Hypothalamus (tissue), 51 donors: ENCODE measurements around the gene SPPL2C.

Experiments
- DNase-seq, 51 donors: peaks; one replicate each; lab custom pipeline; 2025; lab: John Stamatoyannopoulos, UW

SPPL2C gene

DNA sequence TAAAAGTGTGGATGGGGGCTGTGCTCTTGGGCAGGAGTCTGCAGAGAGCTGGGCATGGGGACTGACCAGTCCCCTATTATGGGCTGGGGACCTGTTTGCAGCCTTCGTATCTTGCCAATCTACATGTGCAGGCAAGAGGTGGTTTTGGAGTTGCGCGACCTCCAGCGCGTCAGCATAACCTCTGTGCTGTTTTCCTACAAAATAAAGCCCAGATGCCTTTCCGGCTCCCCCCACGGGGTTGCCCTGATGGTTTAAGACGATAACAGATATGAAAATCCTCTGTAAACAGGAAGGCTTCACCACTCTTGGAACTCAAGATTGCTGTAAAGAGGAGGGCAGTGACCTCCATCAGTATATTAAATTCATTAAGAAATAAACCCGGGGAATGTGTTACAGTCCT is 16.5 kb upstream of the SPPL2C start:
- DNase-seq: no peak

DNA sequence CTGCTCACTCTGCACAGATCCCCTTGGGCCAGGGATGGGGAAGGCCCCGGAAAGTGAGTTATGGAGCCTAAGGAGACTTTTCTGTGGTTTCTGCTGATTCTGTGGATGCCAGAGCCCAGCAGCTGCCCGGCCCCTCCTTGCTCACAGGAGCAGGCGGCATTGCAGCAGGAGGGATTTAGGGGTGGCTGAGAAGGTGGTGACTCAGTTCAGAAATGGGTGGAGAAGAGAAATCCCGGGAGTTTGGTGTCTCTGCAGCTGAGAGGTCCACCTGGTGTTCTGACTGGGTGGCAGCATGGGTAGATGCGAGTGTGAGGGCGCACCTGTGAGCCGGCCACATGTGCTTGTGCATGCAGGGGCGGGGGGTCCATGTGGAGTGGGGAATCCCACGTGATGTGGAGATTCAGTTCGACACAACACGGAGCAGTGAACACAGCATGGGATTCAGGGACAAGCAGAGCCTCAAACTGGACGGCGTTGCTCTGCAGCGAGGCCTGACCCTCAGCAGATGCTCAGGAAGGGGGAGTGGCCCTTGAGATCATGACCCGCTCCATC is 16.0 kb upstream of the SPPL2C start:
- DNase-seq: peak in 2 of 51 donors; percentile 10

DNA sequence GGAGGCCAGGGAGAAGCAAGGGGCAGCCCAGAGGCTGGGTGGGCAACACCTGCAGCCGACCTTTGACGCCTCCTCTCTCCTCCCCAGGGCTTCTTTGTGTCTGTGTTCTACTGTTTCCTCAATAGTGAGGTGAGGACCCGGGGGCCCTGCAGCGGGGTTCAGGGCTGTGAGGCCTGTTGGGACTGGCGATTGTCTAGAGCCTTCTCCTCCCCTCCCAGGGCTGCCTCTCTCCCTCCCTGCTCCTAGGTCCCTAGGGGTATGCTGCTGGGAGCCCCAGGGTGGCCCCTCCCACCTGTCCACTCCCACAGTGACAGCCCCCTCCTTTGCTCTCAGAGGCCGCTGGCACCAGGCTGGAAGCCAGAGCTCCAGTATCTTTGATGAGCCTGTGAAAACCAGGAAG is 10.8 kb upstream of the SPPL2C start:
- no peak for DNase-seq

DNA sequence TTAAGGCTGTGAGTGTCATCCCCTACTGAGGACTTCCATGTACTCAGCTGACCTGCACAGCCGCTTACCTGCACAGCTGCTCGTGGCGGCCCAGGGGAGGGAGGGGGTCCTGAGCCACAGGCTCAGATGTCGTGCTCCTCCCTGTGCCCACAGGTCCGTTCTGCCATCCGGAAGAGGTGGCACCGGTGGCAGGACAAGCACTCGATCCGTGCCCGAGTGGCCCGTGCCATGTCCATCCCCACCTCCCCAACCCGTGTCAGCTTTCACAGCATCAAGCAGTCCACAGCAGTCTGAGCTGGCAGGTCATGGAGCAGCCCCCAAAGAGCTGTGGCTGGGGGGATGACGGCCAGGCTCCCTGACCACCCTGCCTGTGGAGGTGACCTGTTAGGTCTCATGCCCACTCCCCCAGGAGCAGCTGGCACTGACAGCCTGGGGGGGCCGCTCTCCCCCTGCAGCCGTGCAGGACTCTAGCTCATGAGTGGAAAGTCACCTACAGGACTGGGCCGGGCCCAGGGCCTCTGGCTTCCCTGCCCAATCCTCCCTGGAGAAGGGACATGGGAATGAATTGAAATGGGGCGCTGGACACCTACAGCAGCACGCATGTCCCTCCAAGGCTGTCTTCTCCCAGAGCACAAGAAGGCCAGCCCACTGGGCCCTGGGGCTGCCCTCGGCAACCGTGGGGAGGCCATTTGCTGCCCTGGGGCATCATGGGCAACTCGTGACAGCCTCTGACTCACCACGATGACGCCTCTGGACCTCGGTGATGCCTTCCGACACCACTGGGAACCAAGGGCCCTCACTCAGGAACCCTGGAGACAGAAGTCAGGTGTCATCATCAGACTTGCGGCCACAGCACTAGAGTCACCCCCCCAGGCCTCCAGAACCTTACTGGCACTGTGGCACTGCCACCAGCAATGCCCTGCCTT is 9.9 kb upstream of the SPPL2C start:
- no peak for DNase-seq

DNA sequence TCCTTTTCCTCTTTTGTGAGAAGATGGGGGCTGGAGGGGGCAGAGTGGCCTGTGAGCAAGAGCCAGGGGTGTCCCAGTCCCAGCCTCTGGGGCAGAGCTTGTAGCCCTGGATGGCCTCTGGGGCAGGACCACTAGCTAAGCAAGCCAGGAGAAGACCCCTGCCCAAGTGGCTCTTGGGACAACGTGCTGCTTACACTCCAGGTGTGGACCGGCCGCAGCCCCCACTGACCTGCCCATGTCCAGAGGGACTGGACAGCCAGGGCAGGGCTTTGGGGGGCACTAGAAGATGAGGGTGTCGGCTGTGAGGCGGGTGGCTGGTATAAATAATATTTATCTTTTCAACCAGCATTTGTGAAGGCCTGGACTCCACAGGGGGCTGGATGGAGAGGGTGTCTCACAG is 9.2 kb upstream of the SPPL2C start:
- DNase-seq: no peak

DNA sequence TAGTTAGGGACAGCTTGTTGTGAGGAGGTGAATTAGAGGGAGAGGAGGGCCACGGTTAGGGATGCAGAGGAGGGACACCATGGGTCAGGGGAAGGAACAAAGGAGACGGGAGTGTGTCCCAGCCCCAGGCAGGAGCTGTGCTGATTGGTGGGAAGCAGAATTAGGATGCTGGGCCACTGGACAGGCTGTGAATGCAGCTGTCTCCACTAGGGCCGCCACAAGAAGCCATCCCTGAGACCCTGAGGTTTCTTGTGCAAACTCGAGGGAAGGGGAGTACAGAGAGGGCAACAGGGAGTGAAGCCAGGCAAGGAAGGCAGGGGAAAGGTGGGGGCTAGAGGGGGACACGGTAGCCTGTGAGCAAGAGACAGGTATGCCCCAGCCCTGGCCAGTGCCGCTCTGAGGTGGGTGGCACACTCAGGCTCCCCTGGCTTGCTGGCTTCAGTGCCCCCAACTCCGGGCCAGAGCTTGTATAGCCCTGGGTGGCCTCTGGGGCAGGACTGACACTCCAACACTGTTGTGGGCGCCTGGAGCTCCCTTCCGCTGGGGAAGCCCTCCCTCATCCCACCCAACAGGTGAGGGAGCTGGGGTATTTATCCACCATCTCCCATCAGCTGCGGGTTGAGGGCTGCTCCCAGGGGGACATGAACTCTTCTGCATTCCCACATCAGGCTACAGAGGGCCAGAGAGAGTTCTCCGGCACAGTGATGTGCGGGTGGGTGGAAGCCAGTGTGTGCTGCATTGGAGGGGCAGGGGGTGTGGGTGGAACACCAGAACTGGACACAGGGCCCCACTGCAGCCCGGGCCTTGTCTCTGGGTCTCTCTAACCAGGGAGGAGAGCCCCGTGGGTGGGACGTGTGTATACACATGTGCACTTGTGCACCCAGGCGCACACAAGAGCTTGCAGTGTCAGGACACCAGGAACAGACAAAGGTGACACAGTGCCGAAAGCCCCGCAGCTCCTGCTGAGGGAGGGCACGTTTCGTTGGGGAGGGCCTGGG is 8.3 kb upstream of the SPPL2C start:
- no peak for DNase-seq

DNA sequence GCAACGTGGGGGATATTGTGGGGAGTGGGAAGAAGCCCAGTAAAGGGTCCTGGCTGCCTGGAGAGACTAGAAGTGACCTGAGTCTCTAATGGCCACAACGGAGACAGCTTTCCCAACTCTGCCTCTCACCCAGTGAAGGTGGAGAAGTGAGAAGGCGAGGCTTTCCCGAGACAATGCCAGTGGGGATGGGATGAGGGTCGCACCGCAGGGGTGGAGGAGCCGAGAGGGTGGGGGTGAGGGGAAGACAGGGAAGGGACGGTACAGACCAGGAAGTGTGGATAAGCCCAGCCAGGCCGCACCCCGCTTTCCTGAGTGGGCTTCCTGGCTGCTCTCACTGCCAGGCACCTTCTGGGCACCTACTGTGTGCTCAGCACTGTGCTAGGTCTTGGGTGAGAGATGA is 7.5 kb upstream of the SPPL2C start:
- DNase-seq: no peak

DNA sequence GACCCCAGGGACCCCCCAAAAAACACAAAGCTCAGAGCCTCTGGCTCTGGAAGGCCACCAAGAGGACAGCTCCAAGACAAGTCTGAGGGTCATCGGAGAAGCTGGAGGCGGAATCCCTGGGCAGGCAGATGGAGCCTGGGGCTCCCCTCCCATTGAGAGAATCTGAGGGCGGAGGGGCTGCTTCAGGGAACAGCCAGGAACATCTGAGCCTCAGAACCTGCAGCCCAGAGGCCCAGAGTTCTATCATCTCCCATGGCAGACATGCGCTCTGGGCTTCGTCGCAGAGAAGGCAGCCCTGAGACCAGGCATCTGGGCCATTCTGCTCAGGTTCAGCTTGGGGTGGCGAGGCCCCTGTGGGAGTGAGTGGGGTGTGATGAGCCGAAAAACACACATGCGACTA is 7.1 kb upstream of the SPPL2C start:
- DNase-seq: no peak

DNA sequence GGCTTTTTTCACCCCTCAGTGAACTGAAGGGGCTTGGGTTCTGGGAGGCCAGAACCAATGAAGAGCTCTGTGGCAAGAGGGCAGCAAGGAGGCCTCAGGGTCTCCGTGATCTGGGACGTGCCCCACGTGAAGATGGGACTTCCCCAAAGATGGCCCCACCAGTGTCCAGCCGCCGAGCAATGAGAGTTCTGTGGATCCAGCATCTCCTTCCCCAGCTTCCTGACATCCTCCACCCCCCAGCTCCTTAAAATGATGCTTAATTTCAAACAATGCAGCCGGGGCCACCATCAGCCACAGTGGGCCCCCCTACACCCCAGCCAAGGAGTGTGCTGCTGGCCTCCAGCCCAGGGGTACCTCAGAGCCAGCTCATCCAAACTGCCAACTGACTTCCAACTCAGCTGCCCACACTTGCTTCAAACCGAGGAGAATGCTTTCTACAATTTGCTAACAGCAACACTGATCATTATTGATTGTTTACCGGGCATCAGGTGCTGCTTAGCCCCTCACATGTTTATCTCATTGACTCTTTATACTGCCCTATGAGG is 5.9 kb upstream of the SPPL2C start:
- no peak for DNase-seq

DNA sequence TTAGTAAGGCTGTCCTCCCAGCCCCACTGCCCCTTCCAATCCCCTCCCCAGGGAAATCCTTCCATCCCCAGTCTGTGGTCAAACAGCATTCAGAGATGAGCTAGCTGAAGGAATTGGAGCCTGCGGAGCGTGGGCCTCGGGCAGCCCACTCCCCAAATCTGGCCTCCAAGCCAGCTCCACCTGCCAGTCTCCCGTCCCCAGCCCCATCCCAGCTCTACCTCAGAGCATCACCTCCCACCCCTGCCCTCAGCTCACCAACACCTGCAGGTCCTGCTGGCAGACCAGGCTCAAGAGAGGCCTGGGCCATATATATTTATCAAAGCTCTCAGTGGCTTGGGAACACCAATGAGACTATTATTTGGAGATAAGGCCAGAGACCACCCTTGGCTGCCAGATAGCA is 5.2 kb upstream of the SPPL2C start:
- DNase-seq: no peak

DNA sequence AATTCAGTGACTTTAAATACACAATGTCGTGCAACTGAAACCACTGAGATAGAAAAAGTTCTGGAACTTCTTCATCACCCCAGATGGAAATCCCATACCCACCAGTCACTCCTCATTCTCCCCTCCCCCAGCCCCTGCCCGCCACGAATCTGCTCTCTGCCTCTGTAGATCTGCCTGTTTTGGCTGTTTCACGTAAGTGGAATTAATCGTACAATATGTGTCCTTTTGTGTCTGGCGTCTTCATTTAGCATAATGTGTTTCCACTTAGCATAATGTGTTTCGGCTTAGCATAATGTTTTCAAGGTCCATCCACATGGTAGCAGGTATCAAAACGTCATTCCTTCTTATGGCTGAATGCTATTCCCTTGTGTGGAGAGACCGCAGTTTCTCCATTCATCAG is 3.5 kb upstream of the SPPL2C start:
- DNase-seq: no peak

DNA sequence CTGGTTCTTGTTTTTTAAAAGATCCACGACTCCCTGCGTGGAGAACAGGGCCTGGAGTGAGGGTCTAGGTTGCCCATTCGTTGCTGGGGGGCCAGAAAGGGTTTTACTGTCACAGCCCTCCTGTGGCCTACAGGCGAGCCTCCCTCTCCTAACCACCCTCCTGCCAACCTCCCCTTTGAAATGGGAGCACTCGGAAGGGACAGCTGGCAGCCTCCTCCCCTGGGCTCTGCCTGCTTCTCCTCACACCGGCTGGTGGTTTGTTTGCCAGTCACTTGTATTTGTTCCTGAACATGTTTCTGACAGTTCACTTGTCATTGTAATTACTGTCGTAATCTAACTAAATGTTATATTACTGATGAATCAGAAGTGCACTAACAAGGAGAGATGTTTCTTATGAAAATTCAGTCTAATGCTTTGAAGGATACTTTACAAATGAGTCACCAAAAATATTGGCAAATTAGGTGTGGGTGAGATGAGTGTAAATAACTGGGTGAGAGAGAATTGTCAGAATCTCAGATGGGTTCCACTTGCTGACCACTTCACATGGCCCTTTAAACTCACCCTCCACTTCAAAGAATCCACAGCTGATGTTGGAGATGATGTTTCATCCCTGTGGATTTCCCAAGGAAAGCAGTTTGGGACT is 2.7 kb upstream of the SPPL2C start:
- DNase-seq: peak in 1 of 51 donors; percentile 7

DNA sequence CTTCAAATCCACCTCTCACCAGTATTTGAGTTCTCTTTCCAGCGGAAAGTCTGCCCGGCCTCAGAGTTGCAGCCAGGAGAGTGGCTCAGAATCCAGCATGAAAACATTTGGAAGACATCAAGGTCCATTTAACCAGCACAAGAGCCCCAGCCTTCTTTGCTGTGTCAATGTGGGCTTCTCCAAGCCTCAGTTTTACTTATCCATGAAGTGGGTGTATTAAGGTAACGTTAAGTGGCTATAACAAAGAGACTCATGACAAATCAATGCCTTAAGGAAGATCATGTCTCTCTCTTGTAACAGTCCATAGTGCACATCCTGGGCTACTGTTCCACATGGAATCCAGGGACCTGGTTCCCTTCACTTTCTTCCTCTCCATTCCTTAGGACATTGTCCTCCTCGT is 959 bp upstream of the SPPL2C start:
- no peak for DNase-seq

DNA sequence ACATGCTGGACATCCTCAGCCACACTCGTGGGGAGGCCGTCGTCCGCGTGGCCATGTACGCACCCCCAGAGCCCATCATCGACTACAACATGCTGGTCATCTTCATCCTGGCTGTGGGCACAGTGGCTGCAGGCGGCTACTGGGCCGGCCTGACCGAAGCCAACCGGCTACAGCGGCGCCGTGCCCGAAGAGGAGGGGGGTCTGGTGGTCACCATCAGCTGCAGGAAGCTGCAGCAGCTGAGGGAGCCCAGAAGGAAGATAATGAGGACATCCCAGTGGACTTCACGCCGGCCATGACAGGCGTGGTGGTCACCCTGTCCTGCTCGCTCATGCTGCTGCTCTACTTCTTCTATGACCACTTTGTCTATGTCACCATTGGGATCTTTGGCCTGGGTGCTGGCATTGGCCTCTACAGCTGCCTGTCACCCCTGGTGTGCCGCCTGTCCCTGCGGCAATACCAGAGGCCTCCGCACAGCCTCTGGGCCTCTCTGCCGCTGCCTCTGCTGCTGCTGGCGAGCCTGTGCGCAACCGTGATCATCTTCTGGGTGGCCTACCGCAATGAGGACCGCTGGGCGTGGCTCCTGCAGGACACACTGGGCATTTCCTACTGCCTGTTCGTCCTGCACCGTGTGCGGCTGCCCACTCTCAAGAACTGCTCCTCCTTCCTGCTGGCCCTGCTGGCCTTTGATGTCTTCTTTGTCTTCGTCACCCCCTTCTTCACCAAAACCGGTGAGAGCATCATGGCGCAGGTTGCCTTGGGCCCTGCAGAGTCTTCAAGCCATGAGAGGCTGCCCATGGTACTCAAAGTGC is 900 bp downstream of the SPPL2C start:
- no peak for DNase-seq

DNA sequence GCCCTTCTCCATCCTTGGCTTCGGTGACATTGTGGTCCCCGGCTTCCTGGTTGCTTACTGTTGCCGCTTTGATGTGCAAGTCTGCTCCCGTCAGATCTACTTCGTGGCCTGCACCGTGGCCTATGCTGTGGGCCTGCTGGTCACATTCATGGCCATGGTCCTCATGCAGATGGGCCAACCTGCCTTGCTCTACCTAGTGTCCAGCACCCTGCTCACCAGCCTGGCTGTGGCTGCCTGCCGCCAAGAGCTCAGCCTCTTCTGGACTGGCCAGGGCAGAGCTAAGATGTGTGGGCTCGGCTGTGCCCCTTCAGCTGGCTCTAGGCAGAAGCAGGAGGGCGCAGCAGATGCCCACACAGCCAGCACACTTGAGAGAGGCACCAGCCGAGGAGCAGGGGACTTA is 1.5 kb downstream of the SPPL2C start:
- DNase-seq: no peak

DNA sequence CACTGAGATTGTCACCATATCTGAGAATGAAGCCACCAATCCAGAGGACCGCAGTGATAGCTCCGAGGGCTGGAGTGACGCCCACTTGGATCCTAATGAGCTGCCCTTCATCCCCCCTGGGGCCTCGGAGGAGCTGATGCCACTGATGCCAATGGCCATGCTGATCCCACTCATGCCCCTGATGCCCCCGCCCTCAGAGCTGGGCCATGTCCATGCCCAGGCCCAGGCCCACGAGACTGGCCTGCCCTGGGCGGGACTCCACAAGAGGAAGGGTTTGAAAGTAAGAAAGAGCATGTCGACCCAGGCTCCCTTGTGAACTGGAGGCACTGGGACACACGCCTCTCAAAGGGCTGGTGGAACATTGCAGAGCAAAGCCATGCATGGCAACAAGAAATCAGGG is 2.0 kb downstream of the SPPL2C start:
- DNase-seq: no peak

DNA sequence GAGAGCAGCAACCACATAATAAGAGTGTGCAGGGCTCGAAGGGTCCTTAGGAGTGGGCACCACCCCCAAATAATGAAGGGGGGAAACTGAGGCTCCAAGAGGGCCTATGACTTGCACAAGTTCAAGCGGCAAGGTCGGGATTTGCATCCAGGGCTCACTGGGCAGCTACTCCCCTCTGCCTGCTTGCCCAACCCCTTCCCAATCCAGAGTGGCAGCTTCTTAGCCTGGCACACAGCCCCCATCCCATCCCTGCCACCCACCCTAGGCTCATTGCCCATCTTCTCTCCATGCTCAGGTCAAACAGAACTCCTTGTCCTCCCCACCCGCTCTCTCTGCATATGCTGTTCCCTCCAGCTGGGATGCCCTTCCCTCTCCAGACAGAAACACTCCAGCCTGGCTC is 2.4 kb downstream of the SPPL2C start:
- DNase-seq: no peak

DNA sequence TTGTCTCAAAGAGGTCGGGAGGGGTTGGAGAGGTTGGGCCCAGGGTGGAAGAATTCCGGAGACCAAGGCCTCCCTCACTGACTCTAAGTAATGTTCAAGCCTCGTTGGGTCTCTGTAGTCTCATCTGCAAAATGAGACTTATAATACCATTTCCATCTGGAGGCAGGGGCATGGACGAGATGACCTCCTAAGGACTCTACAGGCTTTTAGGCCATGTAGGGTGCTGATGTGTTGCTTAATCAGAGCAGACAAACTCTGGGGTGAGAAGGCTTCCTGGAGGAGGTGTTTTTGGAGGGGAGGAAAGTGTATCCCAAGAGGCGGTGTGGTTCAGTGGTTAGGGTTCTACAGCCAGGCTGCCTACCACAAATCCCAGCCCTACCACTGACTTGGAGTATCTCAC is 3.1 kb downstream of the SPPL2C start:
- no peak for DNase-seq

DNA sequence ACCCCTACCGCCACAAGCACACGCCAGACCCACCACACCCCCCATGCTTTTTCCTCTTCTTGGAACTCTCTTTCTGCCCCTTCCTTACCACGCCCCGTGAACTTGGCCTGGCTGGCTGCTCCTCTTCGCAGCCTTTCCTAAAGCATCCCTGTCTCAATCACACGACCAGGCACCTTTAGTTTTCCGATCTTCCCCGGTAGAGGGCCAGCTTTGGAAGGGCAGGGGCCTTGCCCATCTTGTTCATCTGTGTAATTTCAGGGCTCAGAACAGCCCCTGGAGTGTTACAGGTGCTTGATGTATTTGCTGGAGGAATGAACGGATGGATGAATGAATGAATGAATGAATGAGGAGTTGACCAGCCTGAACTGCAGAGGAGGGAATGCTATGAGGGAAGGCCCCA is 3.7 kb downstream of the SPPL2C start:
- no peak for DNase-seq
